ENCODE measurements around the gene TNNI2.

GRCh38 chr11:1830004-1830321 is 8.8 kb upstream of the TNNI2 start:
- TF ChIP-seq CTCF (tag by site-specific recombination; IDR thresholded peaks at IDR 0.05) = no peak
- TF ChIP-seq REPIN1 (tag by site-specific recombination; IDR thresholded peaks at IDR 0.05; ENCODE audit: low read depth) = no peak
- no peak for TF ChIP-seq ZFP41 (tag by site-specific recombination; IDR thresholded peaks at IDR 0.05; ENCODE audit: borderline replicate concordance)

All from HEK293 (cell line).